HUES48 (cell line): ENCODE results near the gene RNGTT.

Experiments
- H3K27ac ChIP-seq: one replicate; pipeline ENCODE4 v1.7.0; 2013; ENCODE audit warnings: low read depth, low read length, inconsistent platforms
- H3K27me3 ChIP-seq: 2 replicates; pipeline ENCODE4 v1.6.1; 2013; ENCODE audit warnings: mild to moderate bottlenecking, low read length; ENCODE audit not compliant: control insufficient read depth, insufficient read depth
- H3K36me3 ChIP-seq: 2 replicates; pipeline ENCODE4 v1.6.1; 2013; ENCODE audit warnings: low read length; ENCODE audit not compliant: control insufficient read depth, insufficient read depth
- H3K4me1 ChIP-seq: 2 replicates; pipeline ENCODE4 v1.6.1; 2013; ENCODE audit warnings: mild to moderate bottlenecking, low read length; ENCODE audit not compliant: control insufficient read depth, insufficient read depth
- H3K4me3 ChIP-seq: 2 replicates; pipeline ENCODE4 v1.5.1; 2013; ENCODE audit warnings: mild to moderate bottlenecking, low read depth, low read length
- H3K9ac ChIP-seq: 2 replicates; pipeline ENCODE4 v1.6.1; 2013; ENCODE audit warnings: mild to moderate bottlenecking, low read depth, low read length, moderate library complexity
- H3K9me3 ChIP-seq: 2 replicates; pipeline ENCODE4 v1.6.1; 2013; ENCODE audit warnings: low read length; ENCODE audit not compliant: control insufficient read depth, insufficient read depth

The RNGTT gene

GRCh38 chr6:88881451-88881850 is 82.0 kb downstream of the RNGTT start:
- H3K4me3 ChIP-seq: no peak overlapping the region
- peaks cover 12% of the 10 kb centered on the region for H3K4me1 ChIP-seq
- peaks cover 8% of the 10 kb centered on the region for H3K36me3 ChIP-seq

GRCh38 chr6:88880021-88880420 is 83.4 kb downstream of the RNGTT start:
- Histone ChIP-seq H3K9me3 (0 out of 2 replicates have a peak, but pooled peaks cover 3% of the 10 kb centered on the region), H3K27ac (no peak overlapping the region), H3K27me3 (no peaks in the 10 kb centered on the region), H3K4me3 (no peak overlapping the region), H3K4me1 (peaks cover 12% of the 10 kb centered on the region), H3K9ac (no peak overlapping the region), H3K36me3 (peaks cover 7% of the 10 kb centered on the region)

More at GRCh38 chr6:88881451-88881850, 82.0 kb downstream of the RNGTT start:
- H3K27me3 ChIP-seq: no peaks in the 10 kb centered on the region
- 0 out of 2 replicates have a peak, but pooled peaks cover 3% of the 10 kb centered on the region for H3K9me3 ChIP-seq
- H3K27ac ChIP-seq: no peak overlapping the region
- H3K9ac ChIP-seq: no peak overlapping the region

- no peaks in the 10 kb centered on the region for H3K27me3 ChIP-seq
- H3K27ac ChIP-seq: no peak overlapping the region
- no peak overlapping the region for H3K4me3 ChIP-seq
- no peaks in the 10 kb centered on the region for H3K9me3 ChIP-seq
- H3K4me1 ChIP-seq: peaks cover 12% of the 10 kb centered on the region
- no peaks in the 10 kb centered on the region for H3K36me3 ChIP-seq
- H3K9ac ChIP-seq: no peak overlapping the region
These were observed 85.5 kb downstream of the RNGTT start for GRCh38 chr6:88877893-88878292.

GRCh38 chr6:88872962-88873361 is 90.5 kb downstream of the RNGTT start:
- no peak overlapping the region for H3K4me3 ChIP-seq
- peaks cover 3% of the 10 kb centered on the region; the same call in 1 of the 2 replicates for H3K4me1 ChIP-seq
- no peak overlapping the region for H3K27ac ChIP-seq
- no peaks in the 10 kb centered on the region for H3K27me3 ChIP-seq
- H3K36me3 ChIP-seq: no peaks in the 10 kb centered on the region
- H3K9ac ChIP-seq: no peak overlapping the region
- H3K9me3 ChIP-seq: no peaks in the 10 kb centered on the region

GRCh38 chr6:88871498-88871897 is 91.9 kb downstream of the RNGTT start:
- H3K9ac ChIP-seq: no peak overlapping the region
- no peak overlapping the region for H3K27ac ChIP-seq
- peaks cover 3% of the 10 kb centered on the region; the same call in 1 of the 2 replicates for H3K4me1 ChIP-seq
- no peaks in the 10 kb centered on the region for H3K36me3 ChIP-seq
- H3K9me3 ChIP-seq: no peaks in the 10 kb centered on the region
- no peaks in the 10 kb centered on the region for H3K27me3 ChIP-seq
- H3K4me3 ChIP-seq: no peak overlapping the region

- no peak overlapping the region for H3K4me3 ChIP-seq
- no peaks in the 10 kb centered on the region for H3K9me3 ChIP-seq
- no peaks in the 10 kb centered on the region for H3K36me3 ChIP-seq
- no peaks in the 10 kb centered on the region for H3K27me3 ChIP-seq
- H3K4me1 ChIP-seq: peaks cover 3% of the 10 kb centered on the region; the same call in 1 of the 2 replicates
- H3K27ac ChIP-seq: no peak overlapping the region
- no peak overlapping the region for H3K9ac ChIP-seq
These were observed 92.6 kb downstream of the RNGTT start for GRCh38 chr6:88870717-88871330.

GRCh38 chr6:88869263-88870020 is 94.0 kb downstream of the RNGTT start:
- H3K4me3 ChIP-seq: no peak overlapping the region
- H3K9me3 ChIP-seq: no peaks in the 10 kb centered on the region
- no peak overlapping the region for H3K27ac ChIP-seq
- H3K9ac ChIP-seq: no peak overlapping the region
- H3K36me3 ChIP-seq: no peaks in the 10 kb centered on the region
- H3K4me1 ChIP-seq: peaks cover 3% of the 10 kb centered on the region; the same call in 1 of the 2 replicates
- H3K27me3 ChIP-seq: no peaks in the 10 kb centered on the region

- H3K4me1 ChIP-seq: peaks cover 3% of the 10 kb centered on the region; the same call in 1 of the 2 replicates
- H3K27ac ChIP-seq: no peak overlapping the region
- no peaks in the 10 kb centered on the region for H3K36me3 ChIP-seq
- H3K4me3 ChIP-seq: no peak overlapping the region
- no peaks in the 10 kb centered on the region for H3K27me3 ChIP-seq
- no peaks in the 10 kb centered on the region for H3K9me3 ChIP-seq
- 0 out of 2 replicates have a peak overlapping the region, but pooled peaks have one; percentile 19 for H3K9ac ChIP-seq
These were observed 95.3 kb downstream of the RNGTT start for GRCh38 chr6:88867841-88868731.

- Histone ChIP-seq H3K4me3 (no peak overlapping the region), H3K27me3 (no peaks in the 10 kb centered on the region), H3K4me1 (peaks cover 3% of the 10 kb centered on the region; the same call in 1 of the 2 replicates), H3K36me3 (0 out of 2 replicates have a peak, but pooled peaks cover 3% of the 10 kb centered on the region), H3K27ac (no peak overlapping the region), H3K9me3 (no peaks in the 10 kb centered on the region), H3K9ac (no peak overlapping the region)
These were observed 96.6 kb downstream of the RNGTT start for GRCh38 chr6:88866856-88867255.

GRCh38 chr6:88865275-88865674 is 98.1 kb downstream of the RNGTT start:
- Histone ChIP-seq H3K4me1 (peaks cover 3% of the 10 kb centered on the region; the same call in 1 of the 2 replicates), H3K9ac (no peak overlapping the region), H3K9me3 (no peaks in the 10 kb centered on the region)

More at GRCh38 chr6:88865275-88865674, 98.1 kb downstream of the RNGTT start:
- Histone ChIP-seq H3K4me3 (no peak overlapping the region), H3K27me3 (no peaks in the 10 kb centered on the region), H3K27ac (no peak overlapping the region), H3K36me3 (0 out of 2 replicates have a peak, but pooled peaks cover 5% of the 10 kb centered on the region)
